Nephron progenitor cell (in vitro differentiated cells): ENCODE data around the gene PPP1R14C.

Source experiments
- DNase-seq: peaks from one replicate; pipeline ENCODE4 v3.0.0; 2021
- H3K27ac Mint-ChIP-seq: 2 replicates; pipeline ENCODE4 v1.8.0; 2021; ENCODE audit warnings: mild to moderate bottlenecking, moderate library complexity, mixed read lengths
- H3K27me3 Mint-ChIP-seq: 2 replicates; pipeline ENCODE4 v1.8.0; 2021; ENCODE audit warnings: mild to moderate bottlenecking, low read depth, mixed read lengths; ENCODE audit not compliant: poor library complexity
- H3K36me3 Mint-ChIP-seq: 2 replicates; pipeline ENCODE4 v1.8.0; 2021; ENCODE audit warnings: low read depth, mixed read lengths
- H3K4me1 Mint-ChIP-seq: 2 replicates; pipeline ENCODE4 v1.8.0; 2021; ENCODE audit warnings: mixed read lengths
- H3K4me3 Mint-ChIP-seq: 2 replicates; pipeline ENCODE4 v1.8.0; 2021; ENCODE audit warnings: mild to moderate bottlenecking, moderate library complexity, mixed read lengths
- H3K9me3 Mint-ChIP-seq: 2 replicates; pipeline ENCODE4 v1.8.0; 2021; ENCODE audit warnings: mild to moderate bottlenecking, moderate library complexity, mixed read lengths
- CTCF ChIP-seq: fragments of 200-600 bp; sonication (generic); IDR thresholded peaks from 2 replicates; pipeline ENCODE4 v1.5.0; 2021; ENCODE audit warnings: antibody characterized with exemption

Gene PPP1R14C

GRCh38 chr6:150296890-150297289, 154.0 kb downstream of the PPP1R14C start:
- H3K27ac Mint-ChIP-seq: no peak overlapping the region
- no peak for TF ChIP-seq CTCF
- peaks cover 16% of the 10 kb centered on the region for H3K36me3 Mint-ChIP-seq
- no peak for DNase-seq
- H3K4me3 Mint-ChIP-seq: no peak overlapping the region
- H3K9me3 Mint-ChIP-seq: peaks cover 31% of the 10 kb centered on the region
- peaks cover 17% of the 10 kb centered on the region for H3K4me1 Mint-ChIP-seq
- H3K27me3 Mint-ChIP-seq: peaks cover 13% of the 10 kb centered on the region

GRCh38 chr6:150297327-150298029, 154.6 kb downstream of the PPP1R14C start:
- no peak for TF ChIP-seq CTCF
- H3K4me3 Mint-ChIP-seq: no peak overlapping the region
- DNase-seq: no peak

GRCh38 chr6:150298030-150298380, 155.2 kb downstream of the PPP1R14C start:
- Mint-ChIP-seq H3K9me3 (peaks cover 29% of the 10 kb centered on the region), H3K27me3 (peaks cover 19% of the 10 kb centered on the region), H3K36me3 (peaks cover 16% of the 10 kb centered on the region), H3K4me1 (peaks cover 28% of the 10 kb centered on the region), H3K4me3 (no peak overlapping the region), H3K27ac (no peak overlapping the region)
- DNase-seq: no peak
- TF ChIP-seq CTCF: no peak

More at GRCh38 chr6:150297327-150298029, 154.6 kb downstream of the PPP1R14C start:
- H3K4me1 Mint-ChIP-seq: peaks cover 23% of the 10 kb centered on the region
- H3K27ac Mint-ChIP-seq: no peak overlapping the region
- H3K9me3 Mint-ChIP-seq: peaks cover 29% of the 10 kb centered on the region
- peaks cover 16% of the 10 kb centered on the region for H3K36me3 Mint-ChIP-seq
- H3K27me3 Mint-ChIP-seq: peaks cover 19% of the 10 kb centered on the region

- DNase-seq: no peak
- peaks cover 16% of the 10 kb centered on the region for H3K36me3 Mint-ChIP-seq
- H3K4me3 Mint-ChIP-seq: no peak overlapping the region
- peaks cover 19% of the 10 kb centered on the region for H3K27me3 Mint-ChIP-seq
- H3K27ac Mint-ChIP-seq: no peak overlapping the region
- peaks cover 29% of the 10 kb centered on the region for H3K9me3 Mint-ChIP-seq
- no peak for TF ChIP-seq CTCF
- H3K4me1 Mint-ChIP-seq: peaks cover 29% of the 10 kb centered on the region
Measured at GRCh38 chr6:150298676-150299075, 155.8 kb downstream of the PPP1R14C start.
